Gastroesophageal sphincter (tissue), 3 donors: ENCODE results near the gene AKR1B1.

Source experiments
- CTCF ChIP-seq, 4 experiments: fragments of 200-600 bp in 2 of 4; fragments of 450-650 bp in 2 of 4; sonication (generic) in 1 of 4; IDR thresholded peaks; one replicate each; pipeline ENCODE4 v1.5.1; 2017 to 2019; ENCODE audit warnings: antibody characterized with exemption in 4 of 4, mild to moderate bottlenecking in 2 of 4, moderate library complexity in 2 of 4
- EP300 ChIP-seq: sonication (generic); formaldehyde crosslinking; IDR thresholded peaks from one replicate; pipeline ENCODE4 v1.6.1; 2017; ENCODE audit warnings: antibody characterized with exemption, mild to moderate bottlenecking
- POLR2A ChIP-seq, 2 donors: fragments of 450-650 bp; IDR thresholded peaks; one replicate each; pipeline ENCODE4 v1.6.1; 2017; ENCODE audit warnings: antibody characterized with exemption in 2 of 2, mild to moderate bottlenecking in 2 of 2, moderate library complexity in 1 of 2
- POLR2AphosphoS5 ChIP-seq: sonication (generic); formaldehyde crosslinking; IDR thresholded peaks from one replicate; pipeline ENCODE4 v1.6.1; 2017; ENCODE audit warnings: antibody characterized with exemption

- TF ChIP-seq CTCF (IDR thresholded peaks at IDR 0.05) (no peak), POLR2A (IDR thresholded peaks at IDR 0.05) (no peak), POLR2AphosphoS5 (no peak), EP300 (no peak)
These were observed 6.6 kb upstream of the AKR1B1 start for GRCh38 chr7:134465491-134465890.
